Hindlimb muscle (tissue), 1 donor: Measurements from ENCODE around the gene DDX54. TPM values are rescaled to one million over a fixed set of nuclear protein-coding genes. Genes with fewer than 3 reads are reported as not detected.
"Not testable (repeated sequence)": the region's sequence is repeated elsewhere in the genome, so short reads cannot be mapped to it uniquely, and the experiment has no call there.

Experiments used
- DNase-seq: peaks from one replicate; pipeline ENCODE4 v3.0.0-alpha.2; 2013
- polyA plus RNA-seq: library from polyadenylated mRNA; unstranded; fragments of 120-200 nt; gene quantifications from one replicate; pipeline ENCODE4 v1.2.1, GENCODE V29; 2013; ENCODE audit not compliant: insufficient read length

DDX54 gene
- polyA plus RNA-seq, 1 donor: 80.2 TPM

DNA sequence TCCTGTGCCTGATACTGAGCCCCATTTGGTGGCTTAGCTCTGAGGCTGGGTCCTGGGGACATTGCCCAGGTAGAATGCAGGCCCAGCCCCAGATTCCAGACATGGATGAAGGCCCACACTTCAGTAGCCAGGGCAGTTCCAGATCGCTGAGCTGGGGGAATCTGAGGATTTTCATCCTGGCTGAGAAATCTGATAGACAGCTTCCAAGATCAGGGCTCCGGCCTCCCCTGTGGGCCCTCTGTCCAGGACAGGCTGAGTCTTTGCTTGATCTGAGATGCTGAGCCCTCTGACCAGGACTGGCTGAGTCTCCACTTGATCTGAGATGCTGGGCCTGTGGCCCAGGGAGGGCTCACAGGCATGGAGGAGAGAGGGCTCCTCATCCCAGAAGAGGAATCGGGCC, 46.5 kb downstream of the DDX54 start:
- no peak for DNase-seq

DNA sequence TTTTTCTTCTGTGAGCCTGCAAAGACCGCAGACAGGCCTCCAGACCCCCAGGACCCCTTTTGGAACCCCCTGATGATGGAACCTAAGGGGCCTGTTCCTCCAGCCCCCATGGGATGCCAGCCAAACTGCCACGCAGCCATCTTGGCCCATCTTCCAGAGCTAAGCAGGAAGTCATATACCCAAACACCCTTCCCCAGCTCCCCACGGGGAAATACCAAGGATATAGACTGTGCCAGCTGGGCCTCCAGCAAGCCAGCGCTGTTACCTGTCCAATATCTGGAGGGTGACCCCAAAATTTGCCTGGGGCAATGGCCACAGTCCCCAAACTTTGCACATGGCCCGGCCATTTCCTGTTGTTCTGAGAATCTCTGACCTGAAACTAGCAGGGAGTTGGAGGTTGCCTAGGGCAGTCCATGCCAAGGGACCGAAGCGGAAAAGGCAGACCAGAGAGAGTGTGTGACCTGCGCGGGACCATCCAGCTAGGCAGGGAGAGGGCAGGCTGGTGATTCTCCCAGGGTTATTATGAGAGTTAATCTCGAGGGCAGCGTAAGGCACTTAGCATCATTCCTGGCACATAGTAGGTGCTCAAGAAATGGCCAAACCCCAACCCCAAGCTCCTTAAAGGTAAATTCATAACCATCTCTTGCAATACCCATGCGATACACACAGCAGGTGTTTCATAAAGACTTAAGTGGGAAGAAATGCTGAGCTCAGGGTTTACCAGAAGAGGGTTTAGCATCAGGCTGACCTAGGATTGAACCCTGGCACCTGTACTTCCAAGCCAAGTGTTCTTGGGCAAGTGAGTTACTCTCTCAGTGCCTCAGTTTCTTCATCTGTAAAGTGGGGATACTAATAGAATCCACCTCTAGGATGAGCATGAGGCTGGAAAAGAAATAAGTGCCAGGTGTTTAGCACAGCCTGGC, 47.2 kb downstream of the DDX54 start:
- no peak for DNase-seq

DNA sequence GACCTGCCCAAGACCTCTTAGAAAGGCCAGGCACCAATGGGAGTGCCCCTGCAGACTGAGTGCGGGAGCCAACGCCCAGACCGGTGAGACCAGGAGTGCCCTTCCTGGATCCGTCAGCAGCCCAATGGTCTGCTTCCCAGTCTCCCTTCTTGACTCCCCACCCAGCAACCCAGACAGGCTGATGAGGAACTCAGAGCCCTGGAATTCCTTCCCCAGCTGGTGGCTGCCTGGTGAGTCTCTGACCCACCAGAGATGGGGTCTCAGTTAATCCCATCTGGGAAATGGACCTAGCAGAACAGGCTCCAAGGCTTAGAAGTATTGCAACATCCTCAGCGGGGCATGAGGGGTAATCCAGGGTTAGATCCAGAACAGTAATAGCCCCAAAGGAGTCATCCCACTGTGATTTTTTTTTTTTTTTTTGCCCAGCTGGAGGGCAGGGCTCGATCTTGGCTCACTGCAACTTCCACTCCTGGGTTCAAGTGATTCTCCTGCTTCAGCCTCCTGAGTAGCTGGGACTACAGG, 48.2 kb downstream of the DDX54 start:
- no peak for DNase-seq

DNA sequence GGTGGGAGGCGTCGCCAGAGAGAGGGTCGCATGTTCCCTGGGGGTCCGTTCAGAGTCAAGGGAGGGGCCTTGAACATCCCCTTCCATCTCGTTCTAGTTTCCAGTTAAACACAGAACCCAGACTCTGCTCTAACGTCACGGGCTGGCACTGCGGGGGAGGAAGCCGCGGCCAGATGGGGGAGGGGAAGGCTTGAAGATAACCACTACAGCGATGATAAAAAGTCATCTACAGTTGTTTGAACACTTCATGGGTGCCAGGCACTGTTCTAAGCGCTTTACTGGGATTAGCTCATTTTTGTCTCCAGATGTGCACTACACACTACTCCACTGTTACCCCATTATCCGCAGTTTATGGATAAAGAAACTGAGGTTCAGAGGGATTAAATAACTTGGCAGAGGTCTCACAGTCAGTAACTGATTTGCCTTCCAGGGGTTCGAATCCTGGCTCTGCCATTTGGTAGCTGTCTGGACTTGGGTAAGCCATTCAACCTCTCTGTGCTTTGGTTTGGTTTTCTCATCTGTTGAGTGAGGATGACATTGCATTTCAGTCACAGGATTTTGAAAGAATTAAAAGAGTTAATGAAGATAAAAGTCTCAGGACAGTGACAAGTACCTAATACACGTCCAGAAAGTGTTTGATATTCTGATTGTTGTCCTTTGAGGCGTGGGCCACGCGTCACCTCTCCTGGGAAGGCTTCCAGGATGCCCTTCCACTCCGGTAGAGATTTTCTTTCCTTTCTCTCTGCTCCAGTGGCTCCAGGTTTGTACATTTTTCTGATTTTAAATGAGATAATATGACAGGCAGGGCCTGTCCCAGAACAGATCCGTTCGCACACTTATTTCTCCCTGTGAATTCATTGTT, 48.9 kb downstream of the DDX54 start:
- no peak for DNase-seq

DNA sequence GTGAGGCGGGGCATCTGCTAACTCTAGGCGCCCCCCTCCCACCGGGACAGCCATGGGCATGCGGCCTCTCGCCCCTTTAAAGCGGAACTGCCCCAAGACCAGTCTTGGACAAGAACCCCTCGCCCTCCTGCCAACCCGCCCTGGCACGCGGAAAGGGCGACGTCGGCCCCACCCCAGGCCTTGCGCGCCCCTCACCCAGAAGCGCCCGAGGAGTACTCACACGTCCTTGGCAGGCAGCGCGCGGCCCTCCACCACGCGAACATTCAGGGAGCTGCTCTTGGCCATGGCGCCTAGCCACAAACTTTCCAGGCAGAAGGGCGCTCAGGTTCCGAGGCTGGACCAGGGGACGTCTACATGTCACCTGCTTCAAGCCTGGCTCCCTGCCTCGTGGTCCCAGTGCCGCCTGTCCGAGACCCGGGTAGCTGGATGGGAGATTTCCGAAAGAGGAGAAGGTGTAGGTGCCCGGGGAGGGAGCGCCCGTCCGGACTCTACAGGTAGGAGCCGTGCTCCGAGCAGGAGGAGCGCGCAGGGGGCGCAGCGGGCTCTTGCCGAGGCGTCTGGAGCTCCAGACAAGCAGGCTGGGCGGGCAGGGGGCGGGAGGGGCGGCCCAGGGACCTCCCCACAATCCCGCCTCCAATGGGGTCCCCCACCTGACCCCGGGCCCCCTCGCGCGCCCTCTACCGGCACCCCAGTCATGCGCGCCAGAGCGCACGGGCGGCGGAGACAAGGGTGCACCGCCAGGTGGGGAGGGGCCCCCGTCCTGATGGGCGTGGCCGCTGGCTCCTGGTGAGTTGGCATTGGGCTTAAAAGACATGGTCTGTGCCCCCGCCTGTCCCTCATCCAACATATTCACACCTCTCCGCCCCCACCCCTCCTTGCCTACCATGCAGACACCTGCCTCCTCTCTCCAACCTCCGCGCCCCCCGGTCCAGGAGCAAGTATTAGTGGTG, 49.8 kb downstream of the DDX54 start, which contains the start of gene RASAL1:
Gene RASAL1, minus strand, starts transcription at position 584 of the 950 bp plus-strand sequence. Its CDS starts 299 bp downstream, at position 285.
- DNase-seq: no peak

DNA sequence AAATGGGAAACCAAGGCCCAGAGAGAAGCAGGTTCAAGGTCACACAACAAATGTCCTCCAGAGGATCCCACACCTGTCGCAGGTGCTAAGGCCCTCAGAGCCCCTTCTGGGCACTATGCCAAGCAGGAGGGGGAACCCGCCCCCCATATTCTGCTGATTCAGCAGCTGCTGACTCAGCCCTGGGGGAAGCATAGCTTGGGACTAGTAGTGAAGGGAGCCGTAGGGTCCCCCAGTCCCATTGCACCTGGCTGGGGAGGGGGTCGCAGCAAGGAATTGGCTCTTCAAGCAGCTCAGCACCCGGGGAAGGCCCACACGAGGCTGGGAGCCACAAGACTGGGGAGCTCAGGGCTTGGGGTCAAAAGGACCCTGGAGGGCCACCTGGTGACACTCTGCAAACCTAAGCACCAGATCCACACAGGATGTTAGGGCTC, 50.7 kb downstream of the DDX54 start:
- DNase-seq: no peak

DNA sequence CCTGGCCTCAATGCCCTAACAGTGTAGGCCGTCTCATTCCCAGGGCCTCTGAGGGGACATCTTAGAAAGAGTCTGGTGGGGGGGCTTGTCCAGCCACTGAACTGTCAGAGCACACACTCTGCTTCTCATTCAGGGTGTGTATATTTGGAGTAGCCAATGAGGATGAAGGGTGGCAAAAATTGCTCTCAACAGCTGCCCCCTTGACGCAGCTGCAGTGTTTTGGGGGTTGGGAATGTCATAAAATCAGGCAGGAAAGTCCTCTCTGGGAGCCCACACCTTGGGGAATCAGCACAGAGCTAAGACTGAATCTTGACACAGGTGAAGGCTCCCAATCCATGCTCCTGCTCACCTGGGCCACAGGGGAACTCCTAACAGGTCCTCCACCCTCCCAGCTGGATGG, 51.2 kb downstream of the DDX54 start:
- no peak for DNase-seq

DNA sequence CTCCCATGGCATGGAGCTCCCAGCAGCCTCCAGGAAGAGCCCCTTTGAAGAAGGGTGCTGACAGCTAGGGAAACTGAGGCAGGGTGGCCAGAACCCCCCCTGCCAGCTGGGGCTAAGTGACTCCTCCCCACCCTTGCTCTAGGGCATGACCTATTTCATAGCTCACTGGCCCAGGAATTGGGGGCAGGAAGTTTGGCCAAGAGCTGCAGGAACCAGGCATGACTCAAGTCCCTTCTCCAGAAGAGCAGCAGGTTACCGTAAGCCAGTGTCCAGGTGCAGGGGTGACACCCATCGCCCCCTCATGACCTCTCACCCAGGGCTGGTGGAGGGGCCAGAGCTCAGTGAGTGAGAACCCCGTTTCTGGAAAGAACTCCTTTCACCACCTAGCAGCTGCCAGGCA, 51.6 kb downstream of the DDX54 start:
- DNase-seq: no peak

DNA sequence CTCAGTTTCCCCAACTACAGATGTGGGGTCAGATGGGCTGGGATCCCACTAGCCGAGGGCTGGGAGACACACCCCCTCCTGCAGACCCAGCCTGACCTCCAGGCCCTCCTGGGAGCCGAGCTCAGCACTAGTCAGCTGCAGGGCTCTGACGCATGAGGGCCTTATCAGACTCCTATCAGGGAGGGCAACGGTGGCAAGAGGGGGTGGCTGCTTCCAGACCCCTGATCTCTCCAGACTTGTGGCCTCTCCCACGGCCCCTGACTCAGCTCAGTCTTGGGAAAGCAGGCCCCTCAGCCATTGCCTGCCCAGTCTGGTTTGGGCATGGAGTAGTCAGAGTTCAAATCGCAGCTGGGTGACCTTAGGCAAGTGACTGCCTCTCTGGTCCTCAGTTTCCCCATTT, 52.2 kb downstream of the DDX54 start:
- DNase-seq: no peak

DNA sequence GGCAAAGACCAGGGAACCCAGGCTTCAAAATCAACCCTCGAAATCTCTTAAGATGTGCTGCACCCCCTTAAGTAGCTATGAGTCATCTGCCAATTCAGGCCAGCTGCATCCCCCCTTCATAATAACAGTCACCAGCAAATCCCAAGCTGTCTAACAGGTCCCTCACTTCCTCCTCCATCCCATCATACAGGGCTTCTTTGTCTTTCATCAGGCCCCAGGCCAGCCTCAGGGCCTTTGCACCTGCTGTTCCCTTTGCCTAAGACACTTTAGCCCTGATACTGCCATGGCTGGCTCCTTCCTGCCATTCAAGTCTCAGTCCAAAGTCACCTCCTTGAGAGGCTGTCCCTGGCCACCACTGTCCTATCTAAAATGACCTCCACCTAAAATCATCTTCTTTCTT, 53.7 kb downstream of the DDX54 start:
- DNase-seq: no peak

DNA sequence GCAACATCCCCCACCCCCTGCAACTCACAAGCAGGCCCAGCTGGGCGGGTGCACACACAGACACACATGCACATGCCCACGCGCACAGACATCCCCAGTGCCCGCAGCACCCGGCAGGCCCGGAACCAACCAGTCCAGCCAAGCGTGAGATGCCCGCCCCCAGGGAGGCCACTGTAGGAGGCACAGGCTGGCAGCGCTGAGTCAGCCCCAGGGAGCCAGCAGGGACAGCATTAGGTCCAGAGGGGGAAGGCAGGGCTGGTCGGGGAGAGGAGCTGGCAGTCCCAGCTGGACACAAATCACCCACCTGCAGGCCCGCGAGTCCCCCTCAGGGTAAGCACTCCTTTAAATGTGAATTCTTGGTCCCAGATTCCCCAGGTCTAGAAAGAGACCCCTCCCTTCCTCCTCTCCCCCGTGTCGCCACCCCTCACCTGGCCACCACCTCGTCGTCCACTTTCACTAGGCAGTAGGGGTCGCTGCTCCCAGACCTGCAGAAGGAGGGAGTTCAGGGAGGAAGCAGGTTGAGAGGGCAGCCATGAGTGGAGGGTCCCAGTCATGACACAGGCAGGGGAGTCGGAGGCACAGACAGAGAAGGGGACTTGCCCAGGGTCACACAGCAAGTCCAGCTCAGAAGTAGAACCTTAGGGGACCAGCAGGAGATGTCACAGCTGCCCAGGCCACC, 54.7 kb downstream of the DDX54 start:
- DNase-seq: no peak

DNA sequence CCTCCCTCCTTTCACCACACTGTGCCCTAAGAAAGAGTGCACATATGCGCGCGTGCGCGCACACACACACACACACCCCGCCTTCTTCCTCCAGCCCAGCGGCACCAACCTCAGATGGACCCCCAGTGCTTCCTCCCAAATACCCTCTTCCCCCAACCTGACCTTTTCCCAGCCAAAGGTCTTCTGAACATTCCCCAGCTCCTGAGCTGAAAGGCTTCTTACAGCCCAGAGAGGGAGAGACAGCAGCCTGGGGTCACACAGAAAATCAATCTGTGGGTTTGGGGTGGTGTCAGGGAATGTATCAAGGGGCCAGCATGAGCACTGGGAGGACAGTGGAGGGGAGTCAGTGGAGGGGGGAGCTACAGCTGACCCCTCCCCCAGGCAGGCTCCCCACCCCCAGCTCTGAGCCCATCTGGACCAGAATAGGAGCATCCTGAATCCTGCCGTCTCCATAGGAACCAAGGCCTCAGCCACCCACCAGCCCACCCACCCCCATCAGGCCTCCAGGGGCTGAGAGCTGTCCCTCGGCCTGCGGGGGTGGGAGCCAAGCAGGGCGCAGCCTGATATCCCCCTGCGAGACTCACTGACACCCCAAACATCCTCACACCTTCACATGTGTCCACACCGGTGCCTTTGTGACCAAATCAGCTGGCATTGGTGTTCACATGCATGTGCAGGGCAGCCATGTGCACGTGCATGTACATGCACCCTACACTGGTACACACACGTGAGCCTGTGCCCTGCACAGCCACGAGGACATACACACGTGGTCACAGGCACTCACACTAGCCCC, 55.4 kb downstream of the DDX54 start:
- no peak for DNase-seq

DNA sequence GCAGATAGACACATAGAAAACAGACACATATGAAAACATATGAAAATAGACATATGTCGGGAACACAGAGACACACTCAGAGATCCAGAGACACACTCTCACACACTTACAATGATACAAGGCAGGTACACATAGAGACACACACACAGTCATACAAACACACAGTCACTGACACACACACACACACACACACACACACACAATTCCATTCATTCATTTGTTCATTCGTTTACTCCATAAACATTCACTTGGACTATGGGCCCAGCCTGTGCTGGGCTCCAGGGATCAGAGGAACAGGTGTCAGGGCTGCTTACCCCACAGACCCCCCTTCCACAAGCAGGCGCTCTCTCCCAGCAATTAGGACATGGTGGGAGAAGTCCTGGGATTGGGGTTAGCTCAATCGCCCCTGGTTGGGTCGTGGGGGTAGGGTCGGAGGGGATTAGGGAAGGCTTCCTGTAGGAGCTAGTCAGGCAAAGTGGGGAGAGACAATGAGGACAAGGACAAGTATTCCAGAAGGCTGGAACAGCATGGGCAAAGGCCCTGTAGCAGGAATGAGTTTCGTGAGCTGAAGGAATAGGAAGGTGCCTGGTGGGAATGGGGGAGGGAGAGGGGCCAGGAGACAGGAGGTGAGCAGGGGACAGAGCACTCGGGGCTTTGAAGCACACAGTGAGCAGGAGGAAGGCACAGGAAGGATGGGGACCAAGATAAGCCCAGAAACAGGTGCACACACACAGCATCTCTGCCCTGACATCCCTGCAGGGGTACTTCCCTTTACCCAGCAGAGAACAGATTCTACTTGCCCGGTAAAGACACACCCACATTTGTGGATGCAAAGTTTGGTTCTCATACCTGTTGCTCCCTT, 56.2 kb downstream of the DDX54 start:
- DNase-seq: no peak

DNA sequence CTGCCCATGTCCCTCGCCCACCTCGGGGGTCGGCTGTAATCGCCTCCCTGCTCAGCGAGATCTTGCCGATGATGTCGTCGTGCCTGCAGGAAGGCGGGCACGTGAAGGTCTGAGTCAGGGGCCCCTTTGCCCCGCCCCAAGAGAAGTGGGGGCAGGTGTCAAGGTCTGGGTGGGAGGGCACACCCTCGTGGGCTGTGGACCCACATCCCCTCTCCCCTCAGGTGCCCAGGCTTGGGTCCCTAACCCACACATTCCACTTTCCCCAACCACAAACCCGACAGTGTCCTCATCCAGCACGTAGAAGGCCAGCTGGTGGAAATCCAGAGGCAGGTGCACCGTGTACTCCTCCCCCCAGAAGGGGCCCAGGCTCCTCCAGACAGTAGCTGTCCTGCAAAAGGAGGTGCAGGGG, 57.5 kb downstream of the DDX54 start:
- DNase-seq: no peak

DNA sequence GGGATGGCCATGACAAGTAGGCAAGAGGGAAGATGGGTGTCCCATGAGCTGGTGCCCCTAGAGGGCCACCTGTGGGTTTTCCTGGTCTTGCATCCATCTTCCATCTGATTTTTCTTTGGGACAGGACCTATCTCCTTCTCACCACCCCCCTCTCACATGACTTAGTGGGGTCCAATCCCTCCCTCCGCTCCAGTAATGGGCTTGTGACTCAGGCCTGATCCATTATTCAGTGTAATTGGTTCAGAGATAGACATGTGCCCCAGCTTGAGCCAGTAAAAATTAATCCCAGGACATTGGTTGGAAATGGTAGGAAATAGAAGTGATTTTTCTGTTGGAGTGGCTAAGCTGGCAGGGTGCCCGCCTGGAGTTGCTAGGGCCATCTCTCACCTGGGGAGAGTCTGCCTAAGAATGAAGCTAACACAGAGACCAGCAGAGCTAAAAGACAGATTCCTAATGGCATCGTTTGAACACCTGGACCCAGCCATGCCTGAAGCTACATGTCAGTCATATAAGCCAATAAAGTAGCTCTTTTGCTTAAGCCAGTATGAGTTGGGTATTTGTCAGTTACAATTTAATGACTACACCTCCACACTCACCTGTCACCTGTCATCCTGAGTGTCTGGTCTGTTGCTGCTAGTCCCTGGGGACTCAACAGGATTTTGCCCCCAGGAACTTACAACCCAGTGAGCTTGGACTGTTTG, 64.5 kb downstream of the DDX54 start:
- no peak for DNase-seq

DNA sequence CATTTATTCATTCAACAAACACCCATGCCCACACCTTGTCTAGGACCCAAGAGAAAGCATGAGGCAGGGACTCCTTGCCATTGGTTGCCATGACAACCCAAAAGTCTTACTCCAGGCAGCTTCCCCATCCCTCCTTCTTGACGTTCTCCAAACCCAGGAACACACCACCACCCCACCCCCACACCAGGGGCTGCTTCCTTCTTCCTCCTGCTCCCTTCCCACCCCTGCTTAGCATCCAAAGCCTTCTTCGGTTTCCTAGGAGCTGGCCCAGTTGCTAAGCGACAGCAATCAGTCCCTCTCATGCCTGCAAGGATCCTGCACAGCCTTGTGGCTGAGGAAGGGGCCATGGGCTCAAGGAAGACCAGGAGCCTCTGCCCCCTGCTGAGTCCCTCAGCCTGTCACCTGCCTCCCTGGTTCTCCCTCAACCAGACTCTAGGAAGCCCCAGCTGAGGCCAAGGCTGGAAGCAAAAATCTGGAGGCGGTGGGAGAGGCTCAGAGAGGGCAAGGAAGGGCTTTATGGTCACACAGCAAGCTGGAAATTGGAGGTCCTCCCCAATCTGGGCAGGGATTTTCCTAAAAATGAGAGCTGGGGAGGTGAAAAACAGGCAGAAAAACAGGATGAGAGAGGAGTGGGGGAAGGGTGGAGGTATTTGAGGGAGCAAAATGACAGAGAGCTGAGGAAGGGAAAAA, 65.2 kb downstream of the DDX54 start:
- DNase-seq: no peak

DNA sequence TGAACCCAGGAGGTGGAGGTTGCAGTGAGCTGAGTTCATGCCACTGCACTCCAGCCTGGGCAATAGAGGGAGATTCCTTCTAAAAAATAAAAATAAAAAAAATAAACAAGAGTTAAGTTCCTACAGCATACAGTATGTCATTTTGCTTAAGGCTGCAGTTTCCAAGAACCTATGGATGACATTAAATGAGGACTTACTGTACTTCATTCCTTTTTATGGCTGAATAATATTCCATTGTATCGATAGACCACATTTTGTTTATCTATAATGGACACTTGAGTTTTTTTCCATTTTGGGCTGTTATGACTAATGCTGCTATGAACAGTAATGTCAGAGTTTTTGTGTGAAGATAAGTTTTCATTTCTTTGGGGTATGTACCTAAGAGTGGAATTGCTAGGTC, 67.1 kb downstream of the DDX54 start:
- DNase-seq: no peak

DNA sequence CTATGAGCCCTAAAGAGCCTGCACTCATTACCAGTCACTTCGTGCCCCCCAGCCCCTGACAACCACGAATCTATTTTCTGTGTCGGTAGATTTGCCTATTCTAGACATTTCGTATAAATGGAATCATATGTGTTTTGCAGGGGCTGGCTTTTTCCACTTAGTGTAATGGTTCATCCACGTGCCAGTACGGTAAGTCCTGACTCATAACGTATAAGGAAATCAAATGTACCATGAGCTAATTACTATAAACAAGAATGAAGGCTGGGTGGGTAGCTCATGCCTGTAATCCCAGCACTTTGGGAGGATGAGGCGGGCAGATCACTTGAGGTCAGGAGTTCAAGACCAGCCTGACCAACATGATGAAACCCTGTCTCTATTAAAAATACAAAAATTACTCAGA, 67.6 kb downstream of the DDX54 start:
- not testable (repeated sequence) for DNase-seq
